Left lung (tissue), 10 donors: Measurements from ENCODE around the gene NCEH1. TPM values are rescaled to one million over a fixed set of nuclear protein-coding genes. Genes with fewer than 3 reads are reported as not detected.
A peak's percentile ranks its signal among the peaks of the same experiment; 100 is the strongest.

Experiments used
- ATAC-seq: fragments of 200-7000 bp; cut with Tn5 transposase; one replicate; pipeline ENCODE4 v1.9.1; 2020; ENCODE audit warnings: moderate library complexity
- DNase-seq, 4 donors: peaks; one replicate each; pipeline ENCODE4 v3.0.0-alpha.2; 2013 to 2020
- H3K27ac ChIP-seq, 2 donors: fragments of 200-600 bp; sonication (generic) in 1 of 2; one replicate each; pipeline versions ENCODE4 v1.5.0 to v1.8.0; 2020 to 2021
- H3K27me3 ChIP-seq, 2 donors: fragments of 200-600 bp; sonication (generic) in 1 of 2; one replicate each; pipeline versions ENCODE4 v1.5.0 to v1.8.0; 2020 to 2021
- H3K36me3 ChIP-seq, 2 donors: fragments of 200-600 bp; sonication (generic) in 1 of 2; one replicate each; pipeline versions ENCODE4 v1.5.0 to v1.8.0; 2020 to 2021
- H3K4me1 ChIP-seq, 2 donors: fragments of 200-600 bp; one replicate each; pipeline ENCODE4 v1.8.0; 2021
- H3K4me3 ChIP-seq, 2 donors: fragments of 200-600 bp; sonication (generic) in 1 of 2; one replicate each; pipeline versions ENCODE4 v1.5.0 to v1.8.0; 2020 to 2021; ENCODE audit warnings: mild to moderate bottlenecking in 1 of 2
- H3K9me3 ChIP-seq, 2 donors: fragments of 200-600 bp; sonication (generic) in 1 of 2; one replicate each; pipeline versions ENCODE4 v1.5.0 to v1.8.0; 2020 to 2021
- intact Hi-C, 2 donors: fragments of 100-400 bp; cut with DNase I; formaldehyde crosslinking; loops; one replicate each; pipeline versions ENCODE4 v1.11.2 to v1.14.2; 2022
- polyA plus RNA-seq, 6 donors: library from polyadenylated mRNA; unstranded; fragments of 120-200 nt; gene quantifications; one replicate each; pipeline ENCODE4 v1.2.1, GENCODE V29; 2013; ENCODE audit not compliant: insufficient read length in 6 of 6
- total RNA-seq, 2 donors: library from RNA; stranded (reverse); fragmentation: NEBNext Ultra II Directional; extraction: Animal tissue kit (Norgen Biotek cat#: 25700); gene quantifications; one replicate each; pipeline ENCODE4 v1.2.1, GENCODE V29; 2021
- TF ChIP-seq, protein P1 (sequence below), 2 donors: fragments of 200-600 bp; sonication (generic) in 1 of 2; IDR thresholded peaks; one replicate each; pipeline versions ENCODE4 v1.5.0 to v1.8.0; 2021; ENCODE audit warnings: antibody characterized with exemption in 2 of 2
- donor health status: DM: no; HTN: yes; CAD: no.
- donor health status: DM: no; HTN: no; CAD: no.

The NCEH1 gene
- total and polyA plus RNA-seq, 8 donors = 2.8 to 66.6 (median 3.3) TPM

DNA sequence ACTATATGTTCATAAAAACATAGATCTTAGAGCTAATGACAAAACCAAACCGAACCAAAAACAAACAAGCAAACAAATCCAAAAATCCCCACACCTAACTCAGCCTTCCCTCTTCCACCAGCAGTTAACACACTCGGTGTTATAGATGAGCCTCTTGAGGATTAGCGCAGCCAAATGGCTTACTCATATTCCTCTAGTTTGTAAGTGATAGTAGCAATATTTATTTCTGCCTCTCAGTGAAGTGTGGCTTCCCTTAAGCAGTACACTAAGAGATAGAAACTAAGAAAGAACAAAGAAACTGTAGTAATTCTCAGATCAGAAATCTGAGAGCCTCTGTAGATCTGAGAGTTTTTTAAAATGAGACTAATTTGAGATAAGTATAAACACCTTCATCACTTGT lies 2.4 kb upstream of the NCEH1 start:
- intact Hi-C loops = no loop called here
- H3K4me1 ChIP-seq = peaks cover 3 to 39% of the 10 kb centered on the region in 2 donors

DNA sequence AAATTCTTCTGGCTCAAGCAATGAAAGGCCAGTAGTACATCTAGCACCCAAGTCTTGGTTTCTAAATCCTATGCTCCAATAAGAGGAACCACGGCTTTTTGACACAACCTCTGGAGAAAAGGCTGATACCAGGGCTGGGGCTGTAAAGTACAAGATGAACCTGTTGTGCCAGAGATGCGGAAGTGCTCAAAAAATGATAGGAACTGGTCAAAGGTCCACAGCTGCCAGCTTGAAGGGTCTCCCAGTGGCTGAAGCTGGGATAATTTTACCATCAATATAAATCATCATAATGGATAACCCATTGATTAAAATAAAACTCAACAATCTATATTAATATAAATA lies 558 bp upstream of the NCEH1 start:
- Histone ChIP-seq H3K4me3 (peak overlapping the region; percentile 63 to 76), H3K27ac (peak overlapping the region; percentile 87 to 91), H3K36me3 (no peaks in the 10 kb centered on the region), H3K27me3 (no peaks in the 10 kb centered on the region), H3K4me1 (peaks cover 0 to 47% of the 10 kb centered on the region in 2 donors), H3K9me3 (no peaks in the 10 kb centered on the region)
- intact Hi-C loops = no loop called here
- no peak for DNase-seq
- ATAC-seq = peak; percentile 13
- TF ChIP-seq, protein P1, sequence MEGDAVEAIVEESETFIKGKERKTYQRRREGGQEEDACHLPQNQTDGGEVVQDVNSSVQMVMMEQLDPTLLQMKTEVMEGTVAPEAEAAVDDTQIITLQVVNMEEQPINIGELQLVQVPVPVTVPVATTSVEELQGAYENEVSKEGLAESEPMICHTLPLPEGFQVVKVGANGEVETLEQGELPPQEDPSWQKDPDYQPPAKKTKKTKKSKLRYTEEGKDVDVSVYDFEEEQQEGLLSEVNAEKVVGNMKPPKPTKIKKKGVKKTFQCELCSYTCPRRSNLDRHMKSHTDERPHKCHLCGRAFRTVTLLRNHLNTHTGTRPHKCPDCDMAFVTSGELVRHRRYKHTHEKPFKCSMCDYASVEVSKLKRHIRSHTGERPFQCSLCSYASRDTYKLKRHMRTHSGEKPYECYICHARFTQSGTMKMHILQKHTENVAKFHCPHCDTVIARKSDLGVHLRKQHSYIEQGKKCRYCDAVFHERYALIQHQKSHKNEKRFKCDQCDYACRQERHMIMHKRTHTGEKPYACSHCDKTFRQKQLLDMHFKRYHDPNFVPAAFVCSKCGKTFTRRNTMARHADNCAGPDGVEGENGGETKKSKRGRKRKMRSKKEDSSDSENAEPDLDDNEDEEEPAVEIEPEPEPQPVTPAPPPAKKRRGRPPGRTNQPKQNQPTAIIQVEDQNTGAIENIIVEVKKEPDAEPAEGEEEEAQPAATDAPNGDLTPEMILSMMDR (IDR thresholded peaks at IDR 0.05) = no peak

More for the DNA sequence above, 2.4 kb upstream of the NCEH1 start:
- no peaks in the 10 kb centered on the region for H3K27me3 ChIP-seq
- H3K4me3 ChIP-seq = no peak overlapping the region
- no peaks in the 10 kb centered on the region for H3K9me3 ChIP-seq
- TF ChIP-seq, protein P1 (IDR thresholded peaks at IDR 0.05) = no peak
- H3K27ac ChIP-seq = no peak overlapping the region
- ATAC-seq (no peak), DNase-seq (no peak)
- no peaks in the 10 kb centered on the region for H3K36me3 ChIP-seq

DNA sequence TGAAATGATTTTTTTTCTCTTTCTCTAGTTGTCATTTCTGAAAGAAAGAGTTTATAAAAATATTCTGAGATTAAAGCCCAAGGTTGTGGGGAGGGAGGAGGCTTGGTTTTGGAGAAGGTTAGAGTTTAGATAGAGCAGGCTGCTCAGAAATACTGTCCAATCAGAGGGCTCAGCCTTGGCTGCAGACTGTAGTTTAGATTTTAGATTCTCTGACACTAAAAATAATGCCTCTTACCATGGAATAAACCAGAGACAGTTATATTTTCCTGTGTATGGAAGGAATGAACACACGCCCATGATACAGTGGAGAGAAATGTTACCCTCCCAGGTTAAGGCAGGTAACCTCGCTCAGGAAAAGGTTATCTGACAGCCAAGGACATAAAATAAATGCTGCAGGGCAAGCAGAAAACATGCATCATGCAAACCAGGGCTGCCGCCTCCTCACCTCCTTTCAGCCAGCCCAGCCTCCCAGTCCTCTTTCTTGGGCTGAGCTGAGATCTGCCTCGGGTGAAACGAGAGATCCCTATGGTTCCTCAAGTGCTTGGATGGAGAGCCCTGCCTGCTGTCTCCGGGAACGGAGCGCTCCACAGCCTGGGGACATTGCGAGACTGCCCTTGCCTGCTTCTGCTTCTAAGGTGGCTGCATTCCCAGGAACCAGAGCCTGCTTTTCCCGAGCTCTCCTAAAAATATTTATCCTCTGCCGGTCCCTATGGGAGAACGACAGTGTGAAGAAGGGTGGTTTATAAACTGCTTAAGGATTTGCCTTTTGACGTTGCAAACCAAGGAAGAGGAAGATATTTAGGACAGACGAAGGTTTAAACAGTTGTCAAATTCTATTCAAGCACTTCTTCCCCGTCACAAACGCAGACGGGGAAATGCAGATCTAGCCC lies 848 bp downstream of the NCEH1 start:
- Histone ChIP-seq H3K27ac (peak overlapping the region; percentile 87 to 91), H3K4me3 (peak overlapping the region; percentile 63 to 76), H3K27me3 (no peaks in the 10 kb centered on the region), H3K4me1 (peaks cover 0 to 43% of the 10 kb centered on the region in 2 donors), H3K36me3 (no peaks in the 10 kb centered on the region), H3K9me3 (no peaks in the 10 kb centered on the region)
- ATAC-seq (peak; percentile 64), DNase-seq (peak; percentile 16 to 71 (median 39))
- intact Hi-C loops = no loop called here
- TF ChIP-seq, protein P1 (IDR thresholded peaks at IDR 0.05) = no peak

DNA sequence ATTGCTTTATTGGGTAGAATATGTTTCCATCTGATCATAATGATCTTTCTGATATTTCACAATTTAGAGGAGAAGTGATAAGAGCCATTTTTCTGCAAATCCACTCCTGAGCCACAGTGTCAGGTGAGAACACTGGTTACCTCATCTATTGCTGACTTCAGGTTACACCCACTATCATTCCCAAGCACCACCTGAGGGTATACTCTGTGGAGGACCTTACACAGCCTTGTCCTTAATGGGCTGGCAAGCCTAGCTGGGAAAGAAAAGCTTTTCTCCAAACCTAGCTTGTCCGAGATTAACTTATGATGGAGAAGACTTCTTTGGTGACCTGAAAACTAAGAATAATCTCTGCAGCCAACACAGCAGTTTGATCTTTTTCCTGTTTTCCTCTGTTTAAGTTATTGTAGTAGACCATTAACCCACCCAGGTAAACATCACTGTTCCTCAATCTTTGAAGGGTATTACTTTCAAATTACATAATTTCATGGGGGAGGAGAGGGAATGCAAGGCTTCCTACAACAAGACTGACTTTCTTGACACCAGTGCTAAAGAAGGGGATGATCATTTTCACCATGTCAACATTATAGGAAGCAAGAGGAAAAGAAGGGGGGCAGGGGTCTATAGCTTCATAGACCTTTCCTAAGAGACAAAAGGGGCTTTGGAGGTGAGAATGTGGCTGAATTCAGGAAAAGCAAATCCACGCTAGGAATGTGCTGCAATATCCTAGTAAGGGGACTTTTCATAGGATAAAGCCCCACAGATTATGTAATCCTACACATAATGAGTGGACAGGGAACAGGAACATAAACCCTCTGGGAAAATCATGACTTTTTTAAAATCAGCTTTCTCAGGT lies 1.7 kb downstream of the NCEH1 start:
- peaks cover 0 to 43% of the 10 kb centered on the region in 2 donors for H3K4me1 ChIP-seq
- DNase-seq (no peak), ATAC-seq (no peak)
- peak overlapping the region in 1 of 2 donors; percentile 63 for H3K4me3 ChIP-seq
- H3K36me3 ChIP-seq = no peaks in the 10 kb centered on the region
- TF ChIP-seq, protein P1 (IDR thresholded peaks at IDR 0.05) = no peak
- no peaks in the 10 kb centered on the region for H3K9me3 ChIP-seq
- intact Hi-C loops = no loop called here
- H3K27ac ChIP-seq = peak overlapping the region in 1 of 2 donors; percentile 91
- no peaks in the 10 kb centered on the region for H3K27me3 ChIP-seq

DNA sequence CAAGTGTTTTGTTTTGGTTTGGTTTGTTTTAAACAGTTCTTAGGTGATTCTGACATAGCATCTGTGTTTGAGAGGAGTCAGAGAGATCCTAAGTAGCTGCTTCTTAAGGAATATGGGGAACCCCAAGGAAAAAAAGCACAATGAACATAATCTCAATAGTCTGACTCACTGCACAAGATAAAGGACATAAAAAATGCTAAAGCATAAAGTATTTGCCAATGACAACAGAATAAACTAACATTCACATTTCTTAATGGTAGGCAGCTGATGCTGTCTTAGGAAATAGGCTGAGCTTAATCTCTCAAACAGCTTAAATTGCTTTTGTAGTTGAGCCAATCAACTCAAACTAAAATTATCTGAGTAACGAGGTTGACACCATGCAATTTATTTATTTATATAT lies 2.9 kb downstream of the NCEH1 start:
- H3K27me3 ChIP-seq = no peaks in the 10 kb centered on the region
- ATAC-seq (no peak), DNase-seq (no peak)
- H3K27ac ChIP-seq = no peak overlapping the region
- peak overlapping the region in 1 of 2 donors; percentile 63 for H3K4me3 ChIP-seq
- TF ChIP-seq, protein P1 (IDR thresholded peaks at IDR 0.05) = no peak
- no peaks in the 10 kb centered on the region for H3K36me3 ChIP-seq
- H3K9me3 ChIP-seq = no peaks in the 10 kb centered on the region
- intact Hi-C loops = no loop called here
- peaks cover 0 to 43% of the 10 kb centered on the region in 2 donors for H3K4me1 ChIP-seq
